A204.1 (cell line): ENCODE data around the gene WDR88.
"Not testable (repeated sequence)": the region's sequence is repeated elsewhere in the genome, so short reads cannot be mapped to it uniquely, and the experiment has no call there.

Experiments
- FAIRE-seq: peaks from 2 replicates; lab custom pipeline; 2012; peaks lifted over from hg19 to GRCh38; lab: Jason Lieb, UNC

Gene WDR88

GRCh38 chr19:33199441-33200265 is 67.7 kb downstream of the WDR88 start:
- no peak for FAIRE-seq

- FAIRE-seq: no peak
Observed at GRCh38 chr19:33201473-33201872, 69.6 kb downstream of the WDR88 start.

- no peak for FAIRE-seq
Observed at GRCh38 chr19:33201886-33202545, 70.1 kb downstream of the WDR88 start.

- FAIRE-seq: no peak
Observed at GRCh38 chr19:33202546-33203507, 70.9 kb downstream of the WDR88 start.

- no peak for FAIRE-seq
Observed at GRCh38 chr19:33203529-33203928, 71.6 kb downstream of the WDR88 start.

GRCh38 chr19:33204136-33204973 is 72.4 kb downstream of the WDR88 start:
- FAIRE-seq: no peak

GRCh38 chr19:33205110-33205509 is 73.2 kb downstream of the WDR88 start:
- FAIRE-seq: no peak

- no peak for FAIRE-seq
Observed at GRCh38 chr19:33205531-33206260, 73.8 kb downstream of the WDR88 start.

- FAIRE-seq: no peak
Observed at GRCh38 chr19:33206261-33207039, 74.5 kb downstream of the WDR88 start.

- no peak for FAIRE-seq
Observed at GRCh38 chr19:33207040-33207620, 75.2 kb downstream of the WDR88 start.

- FAIRE-seq: no peak
Observed at GRCh38 chr19:33207903-33208302, 76.0 kb downstream of the WDR88 start.

GRCh38 chr19:33208371-33208895 is 76.5 kb downstream of the WDR88 start:
- no peak for FAIRE-seq

GRCh38 chr19:33208904-33209849 is 77.3 kb downstream of the WDR88 start:
- FAIRE-seq: no peak

GRCh38 chr19:33209850-33210230 is 77.9 kb downstream of the WDR88 start:
- FAIRE-seq: not testable (repeated sequence)

GRCh38 chr19:33210266-33210940 is 78.5 kb downstream of the WDR88 start:
- FAIRE-seq: no peak

- no peak for FAIRE-seq
Observed at GRCh38 chr19:33211794-33212435, 80.0 kb downstream of the WDR88 start.
